HG03139 (cell line): ENCODE data around the gene KIAA0825.

Experiments
- ATAC-seq: cut with Tn5 transposase; IDR thresholded peaks from one replicate; pipeline ENCODE4 v1.9.1; 2021; ENCODE audit not compliant: unreplicated experiment

The KIAA0825 gene

GRCh38 chr5:94433397-94434163, 184.8 kb downstream of the KIAA0825 start:
- no peak for ATAC-seq

GRCh38 chr5:94432499-94432898, 185.9 kb downstream of the KIAA0825 start:
- ATAC-seq = no peak

DNA sequence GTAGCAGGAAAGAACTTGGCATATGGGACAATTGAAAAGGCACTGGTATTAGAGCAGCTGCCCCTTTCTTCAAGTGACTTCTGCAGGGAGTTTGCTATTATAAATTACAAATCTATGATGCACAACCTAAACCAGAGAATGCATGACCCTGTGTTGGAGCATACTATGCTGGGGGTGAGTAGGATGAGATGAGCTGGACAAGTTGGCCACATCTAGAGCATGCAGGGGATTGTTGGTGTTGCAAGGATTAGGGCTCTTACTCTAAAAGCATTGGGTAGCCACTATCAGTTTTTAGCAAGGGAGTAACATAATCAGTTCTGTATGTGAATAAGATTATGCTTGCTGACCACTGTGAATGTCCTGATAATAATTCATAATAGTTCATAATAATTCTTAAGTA, 186.7 kb downstream of the KIAA0825 start:
- ATAC-seq = no peak

DNA sequence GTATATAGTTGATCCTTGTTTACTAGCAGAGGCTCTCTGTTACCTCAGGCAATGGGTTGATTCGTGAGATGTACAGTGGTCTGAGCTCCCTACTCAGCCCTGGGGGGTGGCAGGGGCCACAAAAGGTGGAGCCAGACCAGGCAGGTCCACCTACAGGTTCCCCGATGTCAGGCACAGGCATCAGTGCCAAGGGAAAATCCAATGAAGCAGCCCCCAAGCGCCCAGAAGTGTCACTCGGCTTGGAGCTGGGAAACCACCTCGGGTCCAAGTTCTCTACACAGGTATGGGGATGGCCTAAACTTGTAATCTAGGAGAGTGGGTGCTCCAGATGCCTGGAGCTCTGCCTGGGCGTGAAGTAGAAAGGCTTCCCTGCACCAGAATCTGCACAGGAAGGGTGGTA, 188.8 kb downstream of the KIAA0825 start:
- no peak for ATAC-seq

DNA sequence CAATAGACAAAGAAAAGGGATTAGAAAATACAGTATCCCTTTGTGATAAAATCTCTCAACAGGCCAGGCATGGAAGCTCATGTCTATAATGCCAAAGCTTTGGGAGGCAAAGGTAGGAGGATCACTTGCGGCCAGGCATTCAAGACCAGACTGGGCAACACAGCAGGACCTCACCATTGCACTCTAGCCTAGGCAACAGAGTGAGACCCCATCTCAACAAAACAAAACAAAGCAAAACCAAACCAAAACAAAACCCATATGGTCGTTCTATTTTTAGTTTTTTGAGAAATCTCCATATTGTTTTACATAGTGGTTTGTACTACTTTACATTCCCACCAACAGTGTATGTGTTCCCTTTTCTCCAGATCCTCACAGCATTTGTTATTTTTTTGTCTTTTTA, 193.0 kb downstream of the KIAA0825 start:
- no peak for ATAC-seq

- no peak for ATAC-seq
Measured at GRCh38 chr5:94423411-94423810, 195.0 kb downstream of the KIAA0825 start.

GRCh38 chr5:94422812-94423211, 195.6 kb downstream of the KIAA0825 start:
- no peak for ATAC-seq

- no peak for ATAC-seq
Measured at GRCh38 chr5:94420885-94421284, 197.5 kb downstream of the KIAA0825 start.

DNA sequence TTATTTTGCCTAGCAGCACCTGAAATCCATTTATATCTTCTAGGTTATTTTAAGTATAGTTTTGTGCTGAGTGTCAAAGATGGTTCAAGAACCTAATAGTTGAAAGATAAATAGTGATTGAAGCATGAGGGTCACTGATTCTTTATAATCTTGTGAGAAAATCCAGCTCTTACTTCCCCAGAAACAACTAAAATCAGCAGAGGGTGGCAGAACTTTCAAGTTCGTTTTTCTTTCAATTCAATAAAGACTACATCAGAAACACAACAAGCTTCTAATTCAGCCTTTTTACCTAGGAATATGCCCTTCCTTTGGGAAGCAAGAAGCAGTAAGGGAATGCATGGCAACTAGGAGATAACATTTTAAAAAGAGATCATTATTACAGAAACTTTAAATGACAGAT, 202.6 kb downstream of the KIAA0825 start:
- ATAC-seq = no peak

DNA sequence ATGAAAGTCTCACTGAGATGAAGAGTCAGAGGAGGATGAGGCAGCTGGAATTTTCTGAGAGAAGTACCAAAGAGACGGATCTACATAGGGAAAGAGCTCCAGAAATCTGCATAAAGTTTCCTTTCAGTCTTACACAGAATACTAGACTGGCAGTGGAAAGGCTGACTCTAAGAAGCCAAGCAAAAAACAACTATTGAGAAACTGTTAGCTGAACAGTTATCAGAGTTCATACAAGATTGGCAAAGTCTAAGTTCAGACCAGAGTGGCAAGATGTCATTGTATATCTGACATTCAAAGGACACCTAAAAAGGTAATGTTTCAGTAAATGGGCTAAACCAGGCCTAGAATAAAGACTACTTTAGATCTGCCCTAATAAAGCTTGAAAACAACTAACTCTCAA, 209.0 kb downstream of the KIAA0825 start:
- ATAC-seq = no peak

DNA sequence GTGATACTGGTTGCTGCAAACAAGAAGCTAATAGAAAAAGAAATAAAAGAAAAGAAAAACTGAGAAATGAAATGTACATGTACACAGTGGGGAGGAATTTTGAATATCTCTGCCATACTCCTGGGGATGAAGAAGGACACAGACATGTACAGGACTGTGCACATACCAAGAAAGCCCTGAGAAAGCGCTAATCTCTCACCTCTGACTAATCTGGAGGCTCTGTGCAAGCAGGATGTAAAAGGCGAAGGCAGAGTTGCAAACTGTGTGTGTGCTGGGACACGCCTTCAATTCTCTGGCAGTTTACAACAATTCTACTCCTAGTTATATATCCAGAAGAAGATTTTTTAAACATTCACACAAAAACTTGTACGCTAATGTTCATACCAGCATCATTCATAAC, 211.4 kb downstream of the KIAA0825 start:
- no peak for ATAC-seq

- ATAC-seq = no peak
Measured at GRCh38 chr5:94403483-94403882, 214.9 kb downstream of the KIAA0825 start.

- ATAC-seq = no peak
Measured at GRCh38 chr5:94402096-94402495, 216.3 kb downstream of the KIAA0825 start.

GRCh38 chr5:94397508-94397907, 220.9 kb downstream of the KIAA0825 start:
- ATAC-seq = no peak

DNA sequence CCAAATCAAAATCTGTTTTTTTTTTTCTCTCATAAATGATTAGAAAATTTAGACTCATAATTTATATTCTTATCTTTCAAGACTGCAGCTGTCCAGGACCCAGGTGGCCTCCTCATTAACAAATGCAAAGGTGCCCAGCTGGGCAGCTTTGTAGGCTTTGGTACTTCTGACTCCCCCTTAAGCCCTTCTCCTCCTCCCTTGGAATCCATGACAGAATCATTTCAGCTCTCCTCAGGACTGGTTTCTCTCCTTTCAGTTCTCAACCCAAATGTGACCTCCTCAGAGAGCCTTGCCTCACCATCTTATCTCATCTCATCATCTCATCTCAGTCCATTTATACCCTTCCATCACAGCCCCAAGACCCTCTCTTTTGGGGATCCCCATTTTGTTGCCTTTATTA, 221.7 kb downstream of the KIAA0825 start:
- no peak for ATAC-seq

- no peak for ATAC-seq
Measured at GRCh38 chr5:94395468-94395867, 222.9 kb downstream of the KIAA0825 start.

DNA sequence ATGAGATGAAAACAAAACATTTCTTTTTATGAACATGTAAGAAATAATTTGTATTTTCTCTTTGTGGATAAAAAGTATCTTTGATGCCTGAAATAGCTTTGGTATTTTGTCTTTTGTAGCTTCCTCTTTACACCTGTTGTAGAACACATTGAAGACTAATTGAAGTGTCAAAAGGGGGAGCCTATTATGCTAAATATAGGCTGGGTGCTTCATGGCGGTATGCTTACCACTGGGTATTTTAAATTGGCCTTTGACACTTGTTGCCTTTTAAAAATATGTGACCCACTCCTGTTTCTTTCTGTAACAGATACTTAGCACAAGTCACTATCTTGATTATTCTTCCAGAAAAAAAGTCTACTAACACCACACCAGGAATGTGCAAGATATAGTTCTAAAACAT, 226.4 kb downstream of the KIAA0825 start:
- no peak for ATAC-seq

DNA sequence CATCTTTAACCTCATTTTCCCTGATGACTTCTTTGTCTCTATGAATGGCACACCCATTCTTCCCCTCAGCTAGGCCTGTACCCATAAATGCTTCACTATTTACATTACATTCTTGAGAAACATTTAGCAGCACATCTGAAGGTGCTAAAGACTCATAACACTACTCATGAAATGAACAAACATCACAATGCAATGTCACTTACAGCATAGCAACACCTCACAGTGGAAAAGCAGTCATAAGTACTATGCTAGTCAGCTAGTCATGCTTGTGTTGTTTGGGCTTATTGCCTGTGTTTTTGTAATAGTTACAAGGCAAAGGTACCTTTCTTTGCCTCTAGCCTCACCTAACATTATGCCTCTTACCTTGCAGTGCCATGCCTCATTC, 228.9 kb downstream of the KIAA0825 start:
- ATAC-seq = no peak

- no peak for ATAC-seq
Measured at GRCh38 chr5:94388773-94389514, 229.5 kb downstream of the KIAA0825 start.

GRCh38 chr5:94385767-94386166, 232.6 kb downstream of the KIAA0825 start:
- ATAC-seq = no peak

DNA sequence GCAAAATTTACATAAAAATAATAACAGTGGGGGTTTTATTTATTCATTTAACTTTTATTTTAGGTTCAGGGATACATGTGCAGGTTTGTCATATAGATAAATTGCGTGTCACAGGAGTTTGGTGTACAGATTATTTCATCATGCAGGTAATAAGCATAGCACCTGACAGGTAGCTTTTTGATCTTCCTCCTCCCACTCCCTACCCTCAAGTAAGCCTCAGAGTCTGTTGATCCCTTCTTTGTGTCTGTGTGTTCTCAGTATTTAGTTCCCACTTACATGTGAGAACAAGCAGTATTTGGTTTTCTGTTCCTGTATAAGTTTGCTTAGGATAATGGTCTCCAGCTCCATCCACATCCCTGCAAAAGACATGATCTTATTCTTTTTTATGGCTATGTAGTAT, 240.3 kb downstream of the KIAA0825 start:
- no peak for ATAC-seq

DNA sequence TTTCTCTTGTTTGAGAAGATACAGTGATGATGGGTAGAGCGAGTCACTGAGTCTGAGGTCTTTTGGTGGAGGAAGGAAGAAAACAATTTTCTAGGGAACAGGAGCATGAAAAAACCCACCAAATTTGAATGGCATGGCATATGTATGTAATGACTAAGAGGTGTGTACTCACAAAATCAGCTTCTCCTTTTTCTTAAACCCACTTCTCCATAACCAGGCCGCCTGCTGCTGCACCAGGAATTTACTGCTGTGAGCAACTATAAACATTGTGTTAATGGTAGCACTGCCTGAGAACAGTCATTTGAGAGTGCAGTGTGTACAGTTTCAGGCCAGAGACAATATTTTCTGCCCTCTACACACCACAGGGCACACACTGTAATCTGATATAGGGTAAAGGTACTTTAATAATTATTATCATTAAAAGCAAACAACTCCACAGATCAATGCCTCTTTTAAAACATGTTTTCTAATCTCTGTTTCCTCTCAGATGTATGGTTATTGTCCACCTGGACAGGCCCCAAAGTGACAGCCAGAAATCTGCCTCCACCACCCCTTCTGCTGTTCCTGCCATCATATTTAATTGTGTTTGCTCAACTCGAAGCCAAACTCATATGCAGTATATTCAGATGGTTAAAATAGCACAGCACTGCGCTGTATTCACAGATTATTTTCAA, 241.6 kb downstream of the KIAA0825 start:
- ATAC-seq = no peak
